ENCODE results near the gene KIR2DL3. TPM values are rescaled to one million over a fixed set of nuclear protein-coding genes. Genes with fewer than 3 reads are reported as not detected.
"Not testable (repeated sequence)": the region's sequence is repeated elsewhere in the genome, so short reads cannot be mapped to it uniquely, and the experiment has no call there.

The KIR2DL3 gene
- total RNA-seq (2021): not detected in 2 replicates
- long read RNA-seq: 0 reads

GRCh38 chr19:54738306-54738705, at the start of gene KIR2DL3:
Gene KIR2DL3 (plus strand): TSS chr19:54738513. CDS start chr19:54738546, 33 bp downstream.
- H3K4me1 Mint-ChIP-seq: not testable (repeated sequence)

More at GRCh38 chr19:54738306-54738705, at the start of gene KIR2DL3:
- not testable (repeated sequence) for H3K27ac Mint-ChIP-seq; H2BK20ac ChIP-seq (ENCODE audit: low read depth, low read length, poor library complexity, severe bottlenecking); H4K5ac ChIP-seq (ENCODE audit: insufficient read length, low read depth, low read length); H3K27ac ChIP-seq (ENCODE audit: insufficient read length, low read depth, low read length); H4K8ac ChIP-seq (replicated peaks; ENCODE audit: insufficient read length, low read depth, low read length); H2BK12ac ChIP-seq (ENCODE audit: insufficient read length, low read depth, low read length); H3K14ac ChIP-seq (ENCODE audit: insufficient read depth, low read length); H3K4me3 Mint-ChIP-seq; H3K9ac ChIP-seq (ENCODE audit: extremely low read depth, insufficient read length, low read length); H2BK5ac ChIP-seq (ENCODE audit: insufficient read length, low read length); H3T11ph ChIP-seq (ENCODE audit: low read length); H3K4ac ChIP-seq (ENCODE audit: low read depth, low read length); H2BK15ac ChIP-seq (ENCODE audit: low read depth, low read length); H3K79me1 ChIP-seq (ENCODE audit: insufficient read depth, low read depth, low read length, poor library complexity, severe bottlenecking); H3K23ac ChIP-seq (ENCODE audit: insufficient read length, low read depth, low read length); H2AK5ac ChIP-seq (ENCODE audit: insufficient read length, low read length); H3K18ac ChIP-seq (ENCODE audit: insufficient read length, low read depth, low read length); H3K23me2 ChIP-seq (ENCODE audit: insufficient read length, low read depth, low read length, poor library complexity, severe bottlenecking); H3K4me2 ChIP-seq (ENCODE audit: insufficient read depth, insufficient read length, low read length); H3K27me3 Mint-ChIP-seq (ENCODE audit: low read depth); H3K27me3 ChIP-seq (ENCODE audit: insufficient read depth, low read length); H2AFZ ChIP-seq (ENCODE audit: low read length); H3K56ac ChIP-seq (ENCODE audit: insufficient read length, low read depth, low read length); H3K4me1 ChIP-seq (ENCODE audit: insufficient read depth, low read length); H4K91ac ChIP-seq (ENCODE audit: insufficient read length, low read depth, low read length); DNase-seq; H3K79me2 ChIP-seq (ENCODE audit: insufficient read depth, low read length); H2BK120ac ChIP-seq (ENCODE audit: low read depth, low read length, poor library complexity, severe bottlenecking); H4K20me1 ChIP-seq (ENCODE audit: control insufficient read depth, insufficient read depth, insufficient read length)
- H3K9me3 ChIP-seq (ENCODE audit: control insufficient read depth, low read depth, low read length): peaks cover 80% of the 10 kb centered on the region
- no CpG with 5 or more reads among the region's 16 CpGs for WGBS (ENCODE audit: extremely low coverage, insufficient read length, low lambda C conversion rate)
- Mint-ChIP-seq H3K9me3 (peaks cover 89 to 93% of the 10 kb centered on the region in 2 experiments), H3K36me3 (ENCODE audit: insufficient read depth in 1 of 3, low read depth in 3 of 3) (peaks cover 18 to 44% (median 22%) of the 10 kb centered on the region in 3 experiments; a peak in 6 of 7 replicates)

Data from H9 (cell line).